DND-41 (cell line): ENCODE measurements around the gene SPTLC1.

Experiments used
- ATAC-seq: fragments of 200-7000 bp; cut with Tn5 transposase; 3 replicates; pipeline ENCODE4 v1.9.1; 2021; ENCODE audit warnings: low read depth; ENCODE audit not compliant: insufficient read depth
- DNase-seq: peaks from one replicate; pipeline ENCODE4 v3.0.0-alpha.2; 2020
- H2AFZ ChIP-seq: 2 replicates; pipeline ENCODE4 v1.6.0; 2012; ENCODE audit warnings: low read depth, low read length
- H3K27ac ChIP-seq: 2 replicates; pipeline ENCODE4 v1.5.1; 2012; ENCODE audit warnings: low read length, inconsistent platforms
- H3K27me3 ChIP-seq: fragments of 200-600 bp; sonication (generic); 2 replicates; pipeline ENCODE4 v1.6.0; 2012; ENCODE audit warnings: low read length, mild to moderate bottlenecking, inconsistent platforms; ENCODE audit not compliant: insufficient read depth, poor library complexity
- H3K36me3 ChIP-seq: 2 replicates; pipeline ENCODE4 v1.5.1; 2012; ENCODE audit warnings: low read length, inconsistent platforms; ENCODE audit not compliant: insufficient read depth
- H3K4me1 ChIP-seq: 2 replicates; pipeline ENCODE4 v1.5.1; 2012; ENCODE audit warnings: mild to moderate bottlenecking, low read length; ENCODE audit not compliant: insufficient read depth
- H3K4me2 ChIP-seq: 2 replicates; pipeline ENCODE4 v1.6.0; 2012; ENCODE audit warnings: mild to moderate bottlenecking, moderate library complexity, low read length, inconsistent platforms; ENCODE audit not compliant: insufficient read depth
- H3K4me3 ChIP-seq, 2 experiments: fragments of 200-600 bp in 1 of 2; shearing (Covaris generic) in 1 of 2; 2 replicates each; pipeline ENCODE4 v1.5.1; 2012 to 2016; ENCODE audit warnings: inconsistent platforms in 2 of 2, low read length in 2 of 2, mild to moderate bottlenecking in 2 of 2, low read depth in 1 of 2, moderate library complexity in 1 of 2
- H3K79me2 ChIP-seq: 2 replicates; pipeline ENCODE4 v1.6.0; 2012; ENCODE audit warnings: low read length, inconsistent platforms; ENCODE audit not compliant: insufficient read depth
- H3K9ac ChIP-seq: 2 replicates; pipeline ENCODE4 v1.6.0; 2012; ENCODE audit warnings: low read depth, mild to moderate bottlenecking, inconsistent platforms, low read length, moderate library complexity
- H3K9me3 ChIP-seq: 2 replicates; pipeline ENCODE4 v1.5.1; 2012; ENCODE audit warnings: low read length, moderate library complexity, mild to moderate bottlenecking, inconsistent platforms; ENCODE audit not compliant: insufficient read depth, severe bottlenecking
- H4K20me1 ChIP-seq: 2 replicates; pipeline ENCODE4 v1.6.0; 2012; ENCODE audit warnings: low read length; ENCODE audit not compliant: insufficient read depth
- CTCF ChIP-seq: IDR thresholded peaks from 2 replicates; pipeline ENCODE4 v1.5.1; 2012; ENCODE audit warnings: borderline replicate concordance, low read length, moderate library complexity, mild to moderate bottlenecking; ENCODE audit not compliant: poor library complexity, severe bottlenecking; ENCODE audit errors: extremely low read depth
- EZH2 ChIP-seq: IDR thresholded peaks from 3 replicates; pipeline ENCODE4 v1.6.1; 2012; ENCODE audit warnings: borderline replicate concordance, low read depth, mild to moderate bottlenecking, moderate library complexity, low read length, inconsistent platforms; ENCODE audit not compliant: severe bottlenecking

Gene SPTLC1

GRCh38 chr9:92058723-92059444 is 56.3 kb downstream of the SPTLC1 start:
- H3K27ac ChIP-seq: no peak overlapping the region
- H3K9me3 ChIP-seq: peaks cover 4% of the 10 kb centered on the region
- H2AFZ ChIP-seq: no peak overlapping the region
- peaks cover 69% of the 10 kb centered on the region for H3K36me3 ChIP-seq
- no peak overlapping the region for H3K4me2 ChIP-seq
- H3K4me1 ChIP-seq: no peaks in the 10 kb centered on the region
- DNase-seq: no peak
- no peak overlapping the region for H3K4me3 ChIP-seq
- no peak for TF ChIP-seq EZH2
- TF ChIP-seq CTCF: no peak
- no peaks in the 10 kb centered on the region for H4K20me1 ChIP-seq
- H3K27me3 ChIP-seq: no peaks in the 10 kb centered on the region
- no peak for ATAC-seq
- H3K9ac ChIP-seq: no peak overlapping the region
- no peaks in the 10 kb centered on the region for H3K79me2 ChIP-seq

- no peak overlapping the region for H2AFZ ChIP-seq
- no peaks in the 10 kb centered on the region for H3K79me2 ChIP-seq
- no peaks in the 10 kb centered on the region for H4K20me1 ChIP-seq
- peaks cover 4% of the 10 kb centered on the region for H3K9me3 ChIP-seq
- H3K4me3 ChIP-seq: no peak overlapping the region
- H3K4me1 ChIP-seq: no peaks in the 10 kb centered on the region
- no peak overlapping the region for H3K27ac ChIP-seq
- H3K4me2 ChIP-seq: no peak overlapping the region
- H3K9ac ChIP-seq: no peak overlapping the region
- DNase-seq (no peak), ATAC-seq (no peak)
- no peak for TF ChIP-seq EZH2
- no peak for TF ChIP-seq CTCF
- H3K27me3 ChIP-seq: no peaks in the 10 kb centered on the region
- H3K36me3 ChIP-seq: peaks cover 69% of the 10 kb centered on the region
These were observed 57.2 kb downstream of the SPTLC1 start for GRCh38 chr9:92058026-92058425.

- Histone ChIP-seq H3K4me2 (no peak overlapping the region), H3K4me1 (no peaks in the 10 kb centered on the region), H3K36me3 (peaks cover 64% of the 10 kb centered on the region), H4K20me1 (no peaks in the 10 kb centered on the region), H3K9ac (no peak overlapping the region), H2AFZ (no peak overlapping the region), H3K79me2 (no peaks in the 10 kb centered on the region), H3K27me3 (no peaks in the 10 kb centered on the region), H3K27ac (no peak overlapping the region), H3K9me3 (peaks cover 4% of the 10 kb centered on the region), H3K4me3 (no peak overlapping the region)
- no peak for ATAC-seq
- DNase-seq: no peak
- TF ChIP-seq EZH2 (no peak), CTCF (no peak)
These were observed 58.0 kb downstream of the SPTLC1 start for GRCh38 chr9:92057226-92057625.

GRCh38 chr9:92055624-92056023 is 59.6 kb downstream of the SPTLC1 start:
- Histone ChIP-seq H2AFZ (no peak overlapping the region), H3K4me2 (no peak overlapping the region), H3K27ac (no peak overlapping the region), H3K9ac (no peak overlapping the region), H3K4me3 (no peak overlapping the region), H3K9me3 (no peaks in the 10 kb centered on the region), H4K20me1 (no peaks in the 10 kb centered on the region), H3K79me2 (no peaks in the 10 kb centered on the region), H3K36me3 (peaks cover 64% of the 10 kb centered on the region), H3K27me3 (no peaks in the 10 kb centered on the region), H3K4me1 (no peaks in the 10 kb centered on the region)
- ATAC-seq: no peak
- TF ChIP-seq EZH2 (no peak), CTCF (no peak)
- no peak for DNase-seq
